GM10266 (cell line): ENCODE data around the gene RHBDD3.

Source experiments
- DNase-seq: peaks from one replicate; pipeline ENCODE4 v3.0.0; 2012; ENCODE audit errors: extremely low spot score
- TF ChIP-seq, protein P1 (sequence below): IDR thresholded peaks from 2 replicates; pipeline ENCODE4 v1.5.1; 2012; ENCODE audit warnings: mild to moderate bottlenecking, low read depth; ENCODE audit not compliant: control insufficient read depth, insufficient read depth; ENCODE audit errors: missing control alignments

Gene RHBDD3

DNA sequence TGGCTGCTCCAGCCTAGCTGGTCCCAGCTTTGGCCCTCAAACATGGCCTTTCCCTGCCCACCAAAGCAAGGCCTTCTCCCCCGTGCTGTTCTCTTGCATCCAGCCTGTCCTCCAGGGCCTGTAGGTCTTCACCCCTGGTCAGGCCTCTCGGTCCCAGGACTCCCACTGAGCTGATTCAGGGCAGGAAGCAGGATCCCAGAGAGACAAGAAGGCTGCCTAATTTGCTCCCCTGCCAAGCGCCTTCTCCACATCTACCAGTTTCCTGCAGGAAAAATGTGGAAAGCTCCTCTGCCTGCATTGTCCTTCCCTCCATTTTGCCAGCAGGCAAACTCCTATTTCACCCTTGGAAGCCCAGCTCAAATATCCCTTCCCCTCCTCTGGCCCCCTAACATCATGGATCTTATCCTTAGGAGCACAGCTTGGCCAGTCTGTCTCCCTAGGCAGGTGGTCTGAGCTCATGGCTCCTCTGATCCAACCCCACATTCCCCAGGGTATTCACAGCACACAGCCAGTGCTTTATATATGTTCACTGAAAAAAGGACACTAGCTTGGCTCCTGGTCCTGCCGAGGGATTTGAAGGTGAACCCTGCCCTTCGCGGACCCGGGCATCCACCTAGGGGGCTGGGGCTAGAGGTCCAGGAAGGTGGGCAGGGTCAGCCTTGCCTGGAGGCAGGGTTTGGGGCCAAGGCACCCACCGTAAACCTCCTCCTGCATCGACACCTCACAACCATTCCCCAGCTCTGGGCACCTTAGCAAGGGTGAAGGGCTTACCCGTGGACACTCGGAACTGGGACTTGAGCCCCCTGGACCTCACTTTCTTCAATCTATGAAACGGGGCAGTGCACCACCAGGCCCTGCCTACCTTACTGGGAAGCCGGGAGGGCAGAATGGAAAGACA, 968 bp downstream of the RHBDD3 start:
- TF ChIP-seq, protein P1, sequence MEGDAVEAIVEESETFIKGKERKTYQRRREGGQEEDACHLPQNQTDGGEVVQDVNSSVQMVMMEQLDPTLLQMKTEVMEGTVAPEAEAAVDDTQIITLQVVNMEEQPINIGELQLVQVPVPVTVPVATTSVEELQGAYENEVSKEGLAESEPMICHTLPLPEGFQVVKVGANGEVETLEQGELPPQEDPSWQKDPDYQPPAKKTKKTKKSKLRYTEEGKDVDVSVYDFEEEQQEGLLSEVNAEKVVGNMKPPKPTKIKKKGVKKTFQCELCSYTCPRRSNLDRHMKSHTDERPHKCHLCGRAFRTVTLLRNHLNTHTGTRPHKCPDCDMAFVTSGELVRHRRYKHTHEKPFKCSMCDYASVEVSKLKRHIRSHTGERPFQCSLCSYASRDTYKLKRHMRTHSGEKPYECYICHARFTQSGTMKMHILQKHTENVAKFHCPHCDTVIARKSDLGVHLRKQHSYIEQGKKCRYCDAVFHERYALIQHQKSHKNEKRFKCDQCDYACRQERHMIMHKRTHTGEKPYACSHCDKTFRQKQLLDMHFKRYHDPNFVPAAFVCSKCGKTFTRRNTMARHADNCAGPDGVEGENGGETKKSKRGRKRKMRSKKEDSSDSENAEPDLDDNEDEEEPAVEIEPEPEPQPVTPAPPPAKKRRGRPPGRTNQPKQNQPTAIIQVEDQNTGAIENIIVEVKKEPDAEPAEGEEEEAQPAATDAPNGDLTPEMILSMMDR = no peak
- no peak for DNase-seq

DNA sequence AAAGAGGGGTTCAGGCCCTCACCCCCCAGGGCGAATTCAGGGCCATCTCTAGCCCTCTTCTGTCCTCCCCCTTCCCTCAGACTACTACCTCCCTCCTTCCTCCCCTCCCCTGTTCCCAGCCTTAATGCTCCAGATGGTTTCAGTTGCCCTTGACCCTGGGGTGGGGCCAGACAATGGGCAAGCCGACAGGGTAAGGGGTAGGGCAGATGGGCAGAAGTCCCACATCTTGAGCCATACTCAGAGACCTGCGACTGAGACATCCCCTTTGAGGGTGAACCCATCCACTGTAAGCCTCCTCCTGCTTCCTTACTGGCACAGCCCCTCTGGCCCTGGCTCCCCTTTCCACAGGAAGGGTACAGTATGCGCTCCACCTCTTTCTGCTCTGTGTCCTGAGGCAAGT, 1.9 kb downstream of the RHBDD3 start:
- no peak for DNase-seq
- TF ChIP-seq, protein P1 = no peak

DNA sequence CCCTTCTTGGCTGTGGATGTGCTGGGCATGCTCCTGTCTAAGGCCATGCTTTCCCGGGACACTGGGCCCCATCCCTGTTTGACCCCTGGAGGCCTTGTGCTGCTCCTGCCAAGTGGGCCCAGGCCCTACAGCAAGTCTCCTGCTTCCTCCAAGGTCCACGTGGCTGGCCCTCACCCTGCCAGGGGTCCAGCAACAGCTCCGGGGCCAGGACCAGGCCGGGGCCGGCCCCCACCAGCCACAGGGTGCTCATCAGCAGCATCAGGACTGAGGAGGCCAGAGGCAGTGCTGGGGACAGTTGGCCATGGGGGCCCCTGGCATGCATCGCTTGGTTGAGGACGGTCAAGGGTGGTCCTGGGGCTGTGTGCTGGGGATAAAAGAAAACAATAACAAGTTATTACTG, 2.5 kb downstream of the RHBDD3 start:
- DNase-seq = no peak
- TF ChIP-seq, protein P1 = no peak

DNA sequence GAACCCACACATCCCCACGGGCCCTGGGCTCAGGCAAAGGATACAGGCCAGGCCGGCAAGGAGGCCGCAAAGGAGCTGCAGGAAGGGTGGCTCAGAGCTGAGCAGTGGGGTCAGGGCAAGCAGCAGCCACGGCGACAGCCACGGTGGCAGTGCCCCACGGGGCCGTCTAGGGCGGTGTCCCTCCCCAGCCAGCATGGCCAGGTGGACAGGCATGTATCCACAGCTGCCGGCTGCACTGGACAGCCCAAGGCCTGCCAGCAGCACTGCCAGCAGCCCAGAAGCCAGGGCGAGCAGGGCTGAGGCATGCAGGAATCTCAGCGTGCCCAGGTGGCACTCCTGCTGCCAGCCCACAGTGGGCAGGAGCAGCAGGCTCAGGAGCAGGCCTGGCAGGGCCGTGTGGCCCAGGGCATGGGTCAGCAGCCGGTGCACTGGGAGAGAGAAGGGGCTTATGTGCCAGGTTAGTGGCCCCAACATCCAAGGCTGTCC, 3.9 kb downstream of the RHBDD3 start:
- TF ChIP-seq, protein P1 = no peak

DNA sequence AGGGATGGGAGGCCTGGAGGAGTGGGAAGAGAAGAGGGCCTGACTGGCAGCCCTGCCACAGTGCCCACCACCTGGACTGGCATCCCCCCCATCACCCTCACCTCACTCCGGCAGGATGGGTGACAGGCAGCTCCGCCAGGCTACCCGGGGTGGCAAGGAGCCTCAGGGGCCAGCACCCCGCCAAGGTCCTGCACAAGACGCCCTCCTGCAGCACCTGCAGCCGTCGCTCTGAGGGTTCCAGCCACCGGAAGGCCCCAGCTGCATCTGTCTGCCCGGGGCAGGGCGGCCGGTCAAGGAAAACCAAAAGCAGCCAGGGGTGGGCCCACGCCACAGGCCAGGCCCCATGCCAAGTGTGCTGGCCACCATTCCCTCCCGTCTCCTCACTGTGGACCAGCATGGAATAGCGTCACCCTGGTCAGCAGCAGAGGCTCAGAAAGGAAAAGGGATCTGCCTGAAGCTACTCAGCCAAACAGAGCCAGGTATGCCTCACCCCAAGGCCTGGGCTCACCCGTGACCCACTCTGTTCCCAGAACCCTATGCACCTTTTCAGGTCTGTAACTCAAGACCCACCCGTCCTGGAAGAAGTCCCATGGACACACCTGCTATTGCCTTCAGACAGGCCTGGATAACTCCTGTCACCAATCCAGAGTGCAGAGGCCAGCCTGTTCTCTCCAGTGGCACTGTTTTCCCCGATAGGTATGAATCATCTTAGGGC, 7.0 kb downstream of the RHBDD3 start:
- TF ChIP-seq, protein P1 = no peak
- DNase-seq = no peak

More for the DNA sequence above, 3.9 kb downstream of the RHBDD3 start:
- DNase-seq = no peak

DNA sequence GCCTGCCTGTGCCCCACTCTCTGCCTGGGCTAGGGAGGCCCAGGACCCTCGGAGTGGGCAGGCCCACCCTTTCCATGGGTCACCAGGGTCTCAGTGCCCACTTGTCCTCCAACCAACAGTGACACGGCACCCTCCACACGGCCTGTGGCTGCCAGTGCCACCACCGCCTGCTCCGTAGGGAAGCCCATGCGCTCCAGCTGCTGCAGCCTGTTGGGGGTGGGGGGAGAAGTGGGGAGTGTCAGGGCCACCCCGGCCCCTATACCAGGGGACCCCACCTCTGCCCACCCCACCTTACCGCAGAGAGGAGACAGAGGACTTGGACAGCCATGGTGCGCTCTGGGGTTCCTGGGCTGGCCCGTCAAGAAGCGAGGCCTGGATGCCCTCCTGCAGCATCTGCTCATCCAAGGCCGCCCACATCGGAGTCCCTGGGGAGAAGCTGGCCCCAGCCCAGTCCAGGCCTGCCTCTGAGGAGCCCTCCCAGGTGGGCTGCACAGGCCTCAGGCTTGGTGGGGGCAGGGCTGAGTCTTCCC, 7.7 kb downstream of the RHBDD3 start:
- TF ChIP-seq, protein P1 = no peak

More for the DNA sequence above, 7.7 kb downstream of the RHBDD3 start:
- DNase-seq = no peak
